ENCODE measurements around the gene KLK13. TPM values are rescaled to one million over a fixed set of nuclear protein-coding genes. Genes with fewer than 3 reads are reported as not detected.

KLK13 gene, protein sequence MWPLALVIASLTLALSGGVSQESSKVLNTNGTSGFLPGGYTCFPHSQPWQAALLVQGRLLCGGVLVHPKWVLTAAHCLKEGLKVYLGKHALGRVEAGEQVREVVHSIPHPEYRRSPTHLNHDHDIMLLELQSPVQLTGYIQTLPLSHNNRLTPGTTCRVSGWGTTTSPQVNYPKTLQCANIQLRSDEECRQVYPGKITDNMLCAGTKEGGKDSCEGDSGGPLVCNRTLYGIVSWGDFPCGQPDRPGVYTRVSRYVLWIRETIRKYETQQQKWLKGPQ
- total RNA-seq = 0.45 TPM in 1 of 2 replicates, not detected in the other
- not detected in 2 replicates for polyA plus RNA-seq

DNA sequence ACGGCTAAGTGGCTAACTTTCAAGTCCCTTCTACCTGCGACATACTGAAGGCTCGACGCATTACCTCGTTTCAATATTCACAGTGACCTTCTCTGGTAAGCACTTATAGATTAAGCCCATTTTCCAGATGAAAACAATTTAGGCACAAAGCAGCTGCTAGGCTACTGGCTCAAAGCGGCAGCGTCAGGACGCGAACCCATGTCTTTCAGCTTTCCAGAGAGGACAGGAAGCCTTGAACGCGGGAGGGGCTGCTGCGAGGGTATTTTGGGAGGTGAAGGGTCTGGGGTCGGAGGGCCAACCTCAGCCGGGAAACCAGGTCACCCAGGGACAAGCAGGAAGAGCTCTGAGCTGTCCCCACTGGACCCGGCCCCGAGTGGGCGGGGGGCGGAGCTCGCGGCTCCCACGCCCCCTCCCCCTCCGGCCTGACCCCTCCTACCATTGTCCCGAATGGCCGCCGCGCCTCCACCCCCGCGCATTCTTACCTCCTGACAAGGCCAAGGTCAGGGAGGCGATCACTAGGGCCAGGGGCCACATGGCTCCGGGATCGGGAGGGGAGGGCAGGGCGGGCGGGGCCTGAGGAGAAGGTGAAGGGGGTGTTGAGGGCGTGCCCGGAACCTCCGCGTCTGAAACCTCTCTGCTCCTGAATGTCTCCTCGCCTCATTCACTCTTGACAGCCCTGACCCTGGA, at the start of gene KLK13:
Gene KLK13, minus strand, starts transcription at position 559 of the 687 bp plus-strand sequence. Its CDS starts 25 bp downstream, at position 534.
- Histone ChIP-seq H3K4me3 (peak within 1 kb of the TSS; percentile 29), H3K36me3 (no peaks in the 10 kb centered on the region), H3K4me1 (ENCODE audit: low read depth) (no peaks in the 10 kb centered on the region), H3K9me3 (ENCODE audit: low read depth) (no peaks in the 10 kb centered on the region), H3K27ac (no peak within 1 kb of the TSS), H3K27me3 (peaks cover 10% of the 10 kb centered on the region)
- TF ChIP-seq, protein P1, sequence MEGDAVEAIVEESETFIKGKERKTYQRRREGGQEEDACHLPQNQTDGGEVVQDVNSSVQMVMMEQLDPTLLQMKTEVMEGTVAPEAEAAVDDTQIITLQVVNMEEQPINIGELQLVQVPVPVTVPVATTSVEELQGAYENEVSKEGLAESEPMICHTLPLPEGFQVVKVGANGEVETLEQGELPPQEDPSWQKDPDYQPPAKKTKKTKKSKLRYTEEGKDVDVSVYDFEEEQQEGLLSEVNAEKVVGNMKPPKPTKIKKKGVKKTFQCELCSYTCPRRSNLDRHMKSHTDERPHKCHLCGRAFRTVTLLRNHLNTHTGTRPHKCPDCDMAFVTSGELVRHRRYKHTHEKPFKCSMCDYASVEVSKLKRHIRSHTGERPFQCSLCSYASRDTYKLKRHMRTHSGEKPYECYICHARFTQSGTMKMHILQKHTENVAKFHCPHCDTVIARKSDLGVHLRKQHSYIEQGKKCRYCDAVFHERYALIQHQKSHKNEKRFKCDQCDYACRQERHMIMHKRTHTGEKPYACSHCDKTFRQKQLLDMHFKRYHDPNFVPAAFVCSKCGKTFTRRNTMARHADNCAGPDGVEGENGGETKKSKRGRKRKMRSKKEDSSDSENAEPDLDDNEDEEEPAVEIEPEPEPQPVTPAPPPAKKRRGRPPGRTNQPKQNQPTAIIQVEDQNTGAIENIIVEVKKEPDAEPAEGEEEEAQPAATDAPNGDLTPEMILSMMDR (IDR thresholded peaks at IDR 0.05; ENCODE audit: low read depth, low read length) = no peak
- peak; percentile 30 to 37 for DNase-seq (ENCODE audit: low read depth in 1 of 2, low spot score in 1 of 2)

DNA sequence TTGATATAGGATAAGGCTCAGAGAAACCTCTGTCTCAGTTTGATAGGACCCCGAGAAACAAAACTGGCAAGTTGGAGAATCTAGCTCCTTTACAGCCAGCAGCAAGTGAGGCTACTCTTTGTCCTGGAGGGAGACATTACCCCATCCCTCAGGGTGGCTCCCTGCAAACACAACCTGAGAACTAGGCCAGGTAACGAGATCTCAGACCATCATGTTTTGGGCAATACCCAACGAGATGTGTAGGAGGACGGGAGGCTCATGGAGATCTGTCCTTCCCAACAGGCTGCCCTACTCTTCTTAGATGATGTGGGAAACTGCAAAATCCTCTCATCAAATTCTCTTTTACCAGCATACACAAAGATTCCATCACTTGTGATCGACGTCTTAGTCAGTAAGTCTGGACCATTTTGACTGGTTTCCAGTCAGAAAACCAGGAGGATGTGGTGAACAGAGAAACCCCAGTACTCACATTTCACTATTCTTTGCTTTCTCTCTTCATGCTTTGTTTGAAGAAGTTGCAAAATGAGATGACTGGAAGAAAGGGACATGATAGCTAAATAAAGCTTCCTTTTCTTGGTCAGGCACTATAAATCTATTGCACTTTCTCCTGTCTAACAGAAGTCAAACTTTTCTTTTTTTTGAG, 49.3 kb upstream of the KLK13 start:
- H3K9me3 ChIP-seq (ENCODE audit: low read depth) = no peaks in the 10 kb centered on the region
- no peaks in the 10 kb centered on the region for H3K4me1 ChIP-seq (ENCODE audit: low read depth)
- H3K27me3 ChIP-seq = peaks cover 8% of the 10 kb centered on the region
- H3K27ac ChIP-seq = no peak overlapping the region
- TF ChIP-seq, protein P1 (IDR thresholded peaks at IDR 0.05; ENCODE audit: low read depth, low read length) = no peak
- no peak overlapping the region for H3K4me3 ChIP-seq
- DNase-seq (ENCODE audit: low read depth in 1 of 2, low spot score in 1 of 2) = no peak
- no peaks in the 10 kb centered on the region for H3K36me3 ChIP-seq

DNA sequence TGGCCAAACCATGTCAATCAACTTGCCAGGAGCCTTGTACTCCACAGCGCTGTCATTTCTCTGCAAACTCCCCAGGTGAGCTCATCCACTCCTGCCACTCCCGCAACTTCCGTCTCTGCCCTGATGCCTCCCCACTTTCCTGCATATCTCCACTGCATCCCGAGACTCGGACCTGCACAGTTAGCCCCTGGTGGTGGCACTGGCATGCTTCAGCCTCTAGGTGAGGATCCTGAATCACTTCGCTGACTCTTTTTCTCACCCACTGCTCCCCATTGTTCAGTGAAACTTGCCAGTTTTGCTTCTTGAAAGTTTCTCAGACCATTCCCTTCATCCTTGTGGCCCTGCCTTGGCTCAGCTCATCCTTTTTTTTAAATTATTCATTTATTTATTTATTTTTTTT, 46.7 kb upstream of the KLK13 start:
- H3K4me3 ChIP-seq = no peak overlapping the region
- H3K27ac ChIP-seq = no peak overlapping the region
- no peak for DNase-seq (ENCODE audit: low read depth in 1 of 2, low spot score in 1 of 2)
- no peaks in the 10 kb centered on the region for H3K36me3 ChIP-seq
- peaks cover 4% of the 10 kb centered on the region for H3K27me3 ChIP-seq
- H3K4me1 ChIP-seq (ENCODE audit: low read depth) = no peaks in the 10 kb centered on the region
- H3K9me3 ChIP-seq (ENCODE audit: low read depth) = no peaks in the 10 kb centered on the region
- TF ChIP-seq, protein P1 (IDR thresholded peaks at IDR 0.05; ENCODE audit: low read depth, low read length) = peak; percentile 34

DNA sequence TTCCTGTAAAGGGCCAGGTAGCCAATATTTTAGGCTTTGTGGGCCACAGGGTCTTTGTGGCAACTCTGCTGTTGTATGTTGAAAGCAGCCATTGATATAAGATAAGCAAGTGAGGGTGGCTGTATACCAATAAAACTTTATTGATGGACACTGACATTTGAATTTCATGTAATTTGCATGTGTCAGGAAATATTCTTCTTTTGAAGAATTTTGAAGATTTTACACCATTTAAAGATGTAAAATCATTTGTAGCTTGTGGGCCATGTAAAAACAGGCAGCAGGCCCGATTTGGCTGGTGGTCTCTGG, 45.7 kb upstream of the KLK13 start:
- H3K27me3 ChIP-seq = peaks cover 3% of the 10 kb centered on the region
- H3K4me3 ChIP-seq = no peak overlapping the region
- TF ChIP-seq, protein P1 (IDR thresholded peaks at IDR 0.05; ENCODE audit: low read depth, low read length) = no peak
- no peaks in the 10 kb centered on the region for H3K36me3 ChIP-seq
- no peak overlapping the region for H3K27ac ChIP-seq
- DNase-seq (ENCODE audit: low read depth in 1 of 2, low spot score in 1 of 2) = no peak
- H3K4me1 ChIP-seq (ENCODE audit: low read depth) = no peaks in the 10 kb centered on the region
- H3K9me3 ChIP-seq (ENCODE audit: low read depth) = no peaks in the 10 kb centered on the region

DNA sequence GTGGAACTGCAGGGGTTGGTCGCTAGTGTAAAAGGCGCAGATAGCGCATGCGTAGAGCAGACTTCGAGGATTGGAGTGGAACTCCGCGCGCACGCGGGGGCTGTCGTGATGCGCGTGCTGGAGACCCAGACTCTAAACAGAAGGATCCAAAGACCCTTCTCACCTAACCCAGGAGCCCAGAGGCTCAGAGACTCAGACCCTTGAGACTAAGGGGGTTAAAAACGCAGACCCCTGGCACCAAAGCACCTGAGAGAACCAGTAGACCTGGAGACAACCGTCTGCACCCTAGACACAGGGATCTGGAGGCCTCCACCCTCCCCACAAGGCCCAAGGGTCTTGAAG, 43.9 kb upstream of the KLK13 start:
- Histone ChIP-seq H3K27me3 (no peaks in the 10 kb centered on the region), H3K4me3 (peak overlapping the region; percentile 68), H3K4me1 (ENCODE audit: low read depth) (no peaks in the 10 kb centered on the region), H3K27ac (no peak overlapping the region), H3K9me3 (ENCODE audit: low read depth) (no peaks in the 10 kb centered on the region), H3K36me3 (no peaks in the 10 kb centered on the region)
- TF ChIP-seq, protein P1 (IDR thresholded peaks at IDR 0.05; ENCODE audit: low read depth, low read length) = no peak
- no peak for DNase-seq (ENCODE audit: low read depth in 1 of 2, low spot score in 1 of 2)

Data from cardiac muscle cell (in vitro differentiated cells and primary cell).